ENCODE measurements around the gene HFE.

HFE gene

DNA sequence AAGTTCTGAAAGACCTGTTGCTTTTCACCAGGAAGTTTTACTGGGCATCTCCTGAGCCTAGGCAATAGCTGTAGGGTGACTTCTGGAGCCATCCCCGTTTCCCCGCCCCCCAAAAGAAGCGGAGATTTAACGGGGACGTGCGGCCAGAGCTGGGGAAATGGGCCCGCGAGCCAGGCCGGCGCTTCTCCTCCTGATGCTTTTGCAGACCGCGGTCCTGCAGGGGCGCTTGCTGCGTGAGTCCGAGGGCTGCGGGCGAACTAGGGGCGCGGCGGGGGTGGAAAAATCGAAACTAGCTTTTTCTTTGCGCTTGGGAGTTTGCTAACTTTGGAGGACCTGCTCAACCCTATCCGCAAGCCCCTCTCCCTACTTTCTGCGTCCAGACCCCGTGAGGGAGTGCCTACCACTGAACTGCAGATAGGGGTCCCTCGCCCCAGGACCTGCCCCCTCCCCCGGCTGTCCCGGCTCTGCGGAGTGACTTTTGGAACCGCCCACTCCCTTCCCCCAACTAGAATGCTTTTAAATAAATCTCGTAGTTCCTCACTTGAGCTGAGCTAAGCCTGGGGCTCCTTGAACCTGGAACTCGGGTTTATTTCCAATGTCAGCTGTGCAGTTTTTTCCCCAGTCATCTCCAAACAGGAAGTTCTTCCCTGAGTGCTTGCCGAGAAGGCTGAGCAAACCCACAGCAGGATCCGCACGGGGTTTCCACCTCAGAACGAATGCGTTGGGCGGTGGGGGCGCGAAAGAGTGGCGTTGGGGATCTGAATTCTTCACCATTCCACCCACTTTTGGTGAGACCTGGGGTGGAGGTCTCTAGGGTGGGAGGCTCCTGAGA, at the start of gene HFE:
Gene HFE (plus strand): TSS at position 146 of the 832 bp plus-strand sequence. CDS start 12 bp downstream, at position 158.
- no peak for DNase-seq (ENCODE audit: low read depth)
- TF ChIP-seq, protein P1, sequence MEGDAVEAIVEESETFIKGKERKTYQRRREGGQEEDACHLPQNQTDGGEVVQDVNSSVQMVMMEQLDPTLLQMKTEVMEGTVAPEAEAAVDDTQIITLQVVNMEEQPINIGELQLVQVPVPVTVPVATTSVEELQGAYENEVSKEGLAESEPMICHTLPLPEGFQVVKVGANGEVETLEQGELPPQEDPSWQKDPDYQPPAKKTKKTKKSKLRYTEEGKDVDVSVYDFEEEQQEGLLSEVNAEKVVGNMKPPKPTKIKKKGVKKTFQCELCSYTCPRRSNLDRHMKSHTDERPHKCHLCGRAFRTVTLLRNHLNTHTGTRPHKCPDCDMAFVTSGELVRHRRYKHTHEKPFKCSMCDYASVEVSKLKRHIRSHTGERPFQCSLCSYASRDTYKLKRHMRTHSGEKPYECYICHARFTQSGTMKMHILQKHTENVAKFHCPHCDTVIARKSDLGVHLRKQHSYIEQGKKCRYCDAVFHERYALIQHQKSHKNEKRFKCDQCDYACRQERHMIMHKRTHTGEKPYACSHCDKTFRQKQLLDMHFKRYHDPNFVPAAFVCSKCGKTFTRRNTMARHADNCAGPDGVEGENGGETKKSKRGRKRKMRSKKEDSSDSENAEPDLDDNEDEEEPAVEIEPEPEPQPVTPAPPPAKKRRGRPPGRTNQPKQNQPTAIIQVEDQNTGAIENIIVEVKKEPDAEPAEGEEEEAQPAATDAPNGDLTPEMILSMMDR (IDR thresholded peaks at IDR 0.05; ENCODE audit: low read depth, low read length, missing control alignments), result no peak
- peak within 1 kb of the TSS; percentile 62 for H3K4me3 ChIP-seq (ENCODE audit: low read depth, low read length)
- in situ Hi-C loops (cut with HindIII; ENCODE audit: low sequenced_read_pairs), result no loop called here

GRCh38 chr6:26041946-26042345, 45.3 kb upstream of the HFE start:
- in situ Hi-C loops (cut with HindIII; ENCODE audit: low sequenced_read_pairs), result loop anchor here (25.0 kb wide), 1 partner anchor 1095 kb away; a partner anchor contains a TSS
- no peak overlapping the region for H3K4me3 ChIP-seq (ENCODE audit: low read depth, low read length)
- DNase-seq (ENCODE audit: low read depth), result no peak
- TF ChIP-seq, protein P1 (IDR thresholded peaks at IDR 0.05; ENCODE audit: low read depth, low read length, missing control alignments), result no peak

- TF ChIP-seq, protein P1 (IDR thresholded peaks at IDR 0.05; ENCODE audit: low read depth, low read length, missing control alignments), result no peak
- in situ Hi-C loops (cut with HindIII; ENCODE audit: low sequenced_read_pairs), result loop anchor here (25.0 kb wide), 1 partner anchor 1094 kb away; a partner anchor contains a TSS
- peak overlapping the region; percentile 44 for H3K4me3 ChIP-seq (ENCODE audit: low read depth, low read length)
- DNase-seq (ENCODE audit: low read depth), result peak; percentile 96
Measured at GRCh38 chr6:26043384-26044139, 43.7 kb upstream of the HFE start.

- TF ChIP-seq, protein P1 (IDR thresholded peaks at IDR 0.05; ENCODE audit: low read depth, low read length, missing control alignments), result no peak
- peak overlapping the region; percentile 44 for H3K4me3 ChIP-seq (ENCODE audit: low read depth, low read length)
- no peak for DNase-seq (ENCODE audit: low read depth)
- in situ Hi-C loops (cut with HindIII; ENCODE audit: low sequenced_read_pairs), result loop anchor here (25.0 kb wide), 1 partner anchor 1093 kb away; a partner anchor contains a TSS
Measured at GRCh38 chr6:26044140-26045064, 42.8 kb upstream of the HFE start.

GRCh38 chr6:26045065-26045927, 41.9 kb upstream of the HFE start:
- TF ChIP-seq, protein P1 (IDR thresholded peaks at IDR 0.05; ENCODE audit: low read depth, low read length, missing control alignments), result no peak
- peak overlapping the region; percentile 44 for H3K4me3 ChIP-seq (ENCODE audit: low read depth, low read length)
- DNase-seq (ENCODE audit: low read depth), result peak; percentile 88
- in situ Hi-C loops (cut with HindIII; ENCODE audit: low sequenced_read_pairs), result loop anchor here (25.0 kb wide), 1 partner anchor 1092 kb away; a partner anchor contains a TSS
